GM11168 (cell line): ENCODE results near the gene HTT.
"Not testable (repeated sequence)": the region's sequence is repeated elsewhere in the genome, so short reads cannot be mapped to it uniquely, and the experiment has no call there.

ENCODE experiments used
- in situ Hi-C: fragments of 300-500 bp; cut with MboI; formaldehyde crosslinking; loops from one replicate; pipeline ENCODE4 v1.12.0; 2022; ENCODE audit warnings: low sequenced_read_pairs; ENCODE audit not compliant: unreplicated experiment

The HTT gene

DNA sequence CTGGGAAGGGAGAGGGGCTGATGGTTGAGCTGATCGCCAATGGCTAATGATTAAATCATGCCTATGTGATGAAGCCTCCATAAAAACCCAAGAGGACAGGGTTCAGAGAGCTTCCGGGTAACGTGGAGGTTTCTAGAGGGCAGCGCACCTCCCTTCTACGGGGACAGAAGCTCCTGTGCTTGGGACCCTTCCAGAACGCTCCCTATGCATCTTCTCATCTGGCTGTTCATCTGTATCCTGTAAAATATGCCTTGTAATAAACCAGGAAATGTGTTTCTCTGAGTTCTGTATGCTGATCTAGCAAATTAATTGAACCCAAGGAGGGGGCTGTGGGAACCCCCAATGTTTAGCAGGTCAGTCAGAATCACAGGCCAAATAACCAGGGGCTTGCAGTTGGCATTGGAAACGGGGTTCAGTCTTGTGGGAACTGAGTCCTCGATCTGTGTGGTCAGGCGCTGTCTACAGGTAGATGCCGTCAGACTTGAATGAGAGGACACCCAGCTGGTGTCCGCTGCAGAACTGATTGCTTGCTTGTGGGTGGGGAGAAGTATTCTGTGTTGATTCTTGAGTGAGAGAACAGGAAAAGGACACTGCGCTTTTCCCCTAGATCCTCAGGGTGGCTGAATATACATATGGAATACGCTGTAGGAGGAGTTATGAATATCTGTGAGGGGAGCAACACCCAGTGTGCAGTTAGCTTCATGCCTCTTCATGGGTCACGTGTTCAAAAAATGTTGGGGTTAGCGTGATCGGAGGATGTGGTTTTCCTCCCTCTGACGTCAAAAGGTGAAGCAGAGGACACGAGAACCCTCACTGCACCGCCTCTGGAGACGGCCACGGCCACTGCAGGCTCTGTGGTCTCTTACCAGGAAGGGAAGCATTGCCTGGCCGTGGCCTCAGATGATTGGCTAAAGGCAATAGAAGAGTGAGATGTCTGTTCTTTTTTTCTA lies 29.3 kb upstream of the HTT start:
- in situ Hi-C loops = no loop called here

- in situ Hi-C loops = no loop called here
These were observed 28.3 kb upstream of the HTT start for GRCh38 chr4:3046162-3046561.

- in situ Hi-C loops = no loop called here
These were observed 27.9 kb upstream of the HTT start for GRCh38 chr4:3046623-3047022.

- in situ Hi-C loops = no loop called here
These were observed 26.8 kb upstream of the HTT start for GRCh38 chr4:3047464-3048286.

DNA sequence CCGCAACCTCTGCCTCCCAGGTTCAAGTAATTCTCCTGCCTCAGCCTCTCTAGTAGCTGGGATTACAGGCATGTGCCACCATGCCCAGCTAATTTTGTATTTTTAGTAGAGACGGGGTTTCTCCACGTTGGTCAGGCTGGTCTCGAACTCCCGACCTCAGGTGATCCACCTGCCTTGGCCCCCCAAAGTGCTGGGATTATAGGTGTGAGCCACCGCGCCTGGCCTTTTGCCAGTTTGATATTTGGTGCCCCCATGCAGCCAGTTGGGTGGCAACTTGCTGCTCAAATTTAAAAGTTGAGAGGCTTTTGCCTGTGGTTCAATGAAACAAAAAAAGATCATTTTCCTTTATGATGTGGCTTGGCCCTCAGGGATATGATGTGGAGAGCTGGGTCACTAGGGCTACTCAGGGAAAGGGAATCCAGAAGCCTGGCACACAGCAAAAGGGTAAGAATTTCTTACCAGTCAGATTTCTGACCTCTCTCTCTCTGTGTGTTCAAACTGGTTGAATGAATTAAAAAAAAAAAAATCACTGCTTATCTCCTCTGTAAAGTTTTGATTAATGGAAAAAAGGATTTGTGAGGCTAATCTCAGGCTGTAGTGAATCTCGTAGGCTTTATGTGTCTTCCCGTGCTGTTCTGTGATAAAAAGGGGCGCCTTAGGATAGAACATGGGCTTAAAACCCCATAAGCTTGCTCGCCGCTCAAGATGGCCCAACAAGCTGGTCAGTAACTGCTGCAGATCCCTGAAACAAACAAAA lies 23.2 kb upstream of the HTT start:
- in situ Hi-C loops = not testable (repeated sequence)

- in situ Hi-C loops = no loop called here
These were observed 20.2 kb upstream of the HTT start for GRCh38 chr4:3054169-3054759.

DNA sequence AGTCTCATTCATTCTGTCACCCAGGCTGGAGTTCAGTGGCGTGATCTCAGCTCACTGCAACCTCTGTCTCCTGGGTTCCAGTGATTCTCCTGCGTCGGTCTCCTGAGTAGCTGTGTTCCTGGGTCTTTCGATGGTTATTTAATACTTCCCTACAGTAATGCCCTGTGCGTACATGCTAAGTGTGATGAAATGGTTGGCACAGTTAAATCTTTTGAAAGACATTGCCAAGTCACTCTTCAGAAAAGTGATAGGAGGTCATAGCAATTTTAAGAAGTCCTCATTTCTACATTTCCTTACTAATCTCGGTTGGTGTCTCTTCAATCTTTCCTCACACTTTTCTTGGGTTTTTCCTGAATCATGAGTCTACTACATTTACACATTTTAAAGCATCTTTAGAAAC lies 14.5 kb upstream of the HTT start:
- in situ Hi-C loops = no loop called here

- in situ Hi-C loops = no loop called here
These were observed 13.5 kb upstream of the HTT start for GRCh38 chr4:3060946-3061345.

DNA sequence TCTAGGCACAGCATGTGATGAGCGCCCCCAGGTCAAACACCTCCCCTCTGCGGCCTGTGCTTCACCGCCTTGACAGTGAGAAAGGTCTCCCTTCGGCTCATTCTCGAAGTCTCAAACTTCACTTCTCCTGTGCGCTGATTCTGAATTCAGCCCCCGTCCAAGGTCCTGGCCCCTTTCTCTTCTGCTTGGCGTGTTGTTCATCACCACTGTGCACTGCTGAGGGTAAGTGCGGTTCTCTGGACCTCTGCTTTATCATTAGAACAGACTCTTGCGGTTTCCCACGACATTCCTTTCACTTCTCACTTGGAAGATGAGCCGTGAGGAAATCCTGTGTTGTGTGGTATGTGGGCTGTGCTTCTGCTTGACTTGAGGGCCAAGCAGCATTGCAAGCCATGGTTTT lies 12.0 kb upstream of the HTT start:
- in situ Hi-C loops = no loop called here

- in situ Hi-C loops = no loop called here
These were observed 8.9 kb upstream of the HTT start for GRCh38 chr4:3065551-3065950.

DNA sequence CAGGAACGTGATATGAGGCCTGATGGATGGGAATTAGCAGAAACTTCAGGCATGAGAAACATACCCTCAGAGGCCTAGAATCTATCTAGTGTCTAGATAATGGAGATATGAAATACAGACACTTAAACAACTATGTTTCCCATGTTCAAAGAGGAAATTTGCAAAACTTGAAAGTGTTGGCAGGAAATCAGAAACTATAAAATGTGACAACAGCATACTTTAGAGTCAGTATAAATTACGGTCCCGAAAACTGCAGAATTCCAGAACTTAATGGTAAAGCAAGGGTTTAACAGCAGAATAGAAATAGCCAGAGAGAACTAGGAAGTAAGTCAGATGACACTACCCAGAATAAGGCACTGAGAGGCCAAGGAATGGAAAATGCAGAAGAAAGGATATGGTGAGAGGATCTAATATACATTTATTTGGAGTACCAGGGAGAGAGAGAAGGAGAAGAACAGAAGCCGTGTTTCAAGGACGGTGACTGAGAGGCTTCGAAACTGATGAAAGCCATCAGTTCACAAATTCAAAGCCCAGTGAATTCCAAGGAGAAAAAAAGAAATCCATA lies 7.6 kb upstream of the HTT start:
- in situ Hi-C loops = no loop called here

GRCh38 chr4:3067473-3068001 lies 6.9 kb upstream of the HTT start:
- in situ Hi-C loops = no loop called here

- in situ Hi-C loops = no loop called here
These were observed 4.8 kb upstream of the HTT start for GRCh38 chr4:3069661-3070199.

DNA sequence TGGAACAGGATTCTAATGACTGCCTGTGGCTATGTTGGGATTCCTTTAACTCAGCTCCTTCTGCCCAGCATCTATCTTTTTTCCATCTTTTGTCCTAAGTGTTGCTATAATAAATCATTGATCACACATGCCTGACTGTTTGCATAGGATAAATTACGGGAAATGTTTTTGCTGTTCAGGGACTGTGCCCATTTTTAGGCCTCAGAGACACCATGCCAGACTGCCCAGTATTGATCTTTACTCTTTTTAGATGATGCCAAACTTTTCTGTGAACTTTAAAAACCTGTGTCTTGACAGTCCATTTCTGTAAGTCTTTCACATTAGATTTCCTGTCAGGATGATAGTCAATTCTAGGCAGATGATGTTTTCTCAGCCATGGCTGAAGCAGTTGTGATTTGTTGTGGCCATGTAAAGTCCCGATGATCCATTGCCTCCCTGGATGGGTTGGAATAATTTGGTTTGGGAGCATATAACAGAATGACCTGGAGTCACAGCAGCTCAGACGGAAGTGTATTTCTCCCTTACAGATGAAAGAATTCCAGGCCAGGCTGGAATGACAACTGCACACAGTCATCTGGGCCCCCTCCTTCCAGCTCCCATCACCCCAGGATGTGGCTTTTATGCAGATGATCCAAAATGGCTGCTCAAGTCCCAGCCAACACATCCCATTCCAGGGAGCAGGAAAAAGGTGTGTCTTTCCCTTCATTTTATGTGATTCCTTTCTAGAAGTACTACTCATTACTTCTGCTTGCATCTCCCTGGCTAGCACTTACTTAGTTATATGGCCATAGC lies 3.6 kb upstream of the HTT start:
- in situ Hi-C loops = no loop called here

GRCh38 chr4:3071811-3072210 lies 2.7 kb upstream of the HTT start:
- in situ Hi-C loops = no loop called here

- in situ Hi-C loops = no loop called here
These were observed 1.1 kb upstream of the HTT start for GRCh38 chr4:3073158-3074077.

- in situ Hi-C loops = no loop called here
These were observed 568 bp downstream of the HTT start for GRCh38 chr4:3074846-3075651.
